HepG2 (cell line): ENCODE measurements around the gene CPT1C. TPM values are rescaled to one million over a fixed set of nuclear protein-coding genes. Genes with fewer than 3 reads are reported as not detected.

Experiments used
- ATAC-seq: fragments of 200-7000 bp; cut with Tn5 transposase; 3 replicates; pipeline ENCODE4 v1.9.1; 2020; ENCODE audit warnings: mild to moderate bottlenecking, moderate library complexity
- BruUV-seq: library from RNA; stranded (reverse); fragments of 400-500 nt; replicated peaks from 2 replicates; lab custom pipeline; 2021; lab: Mats Ljungman, UMichigan
- CTCF ChIA-PET: fragments of 300-600 bp; formaldehyde crosslinking; extraction: SDS; loops from one replicate; lab custom pipeline; 2021; ENCODE audit warnings: low total read pairs, inconsistent platforms, low intra/inter-chr PET ratio; lab: Yijun Ruan, JAX
- POLR2A ChIA-PET: fragments of 350-600 bp; sonication (Branson Sonifier 250); formaldehyde crosslinking; loops from one replicate; lab custom pipeline; 2020; ENCODE audit warnings: antibody characterized with exemption, inconsistent platforms; lab: Yijun Ruan, JAX
- DNase-seq: peaks from one replicate; pipeline ENCODE4 v3.0.0-alpha.2; 2015; ENCODE audit warnings: low spot score
- FAIRE-seq: peaks from 3 replicates; lab custom pipeline; 2011; peaks lifted over from hg19 to GRCh38; lab: Jason Lieb, UNC
- H2AFZ ChIP-seq: one replicate; pipeline ENCODE4 v1.6.1; 2011; ENCODE audit warnings: low read length, inconsistent platforms
- H3K27ac ChIP-seq: fragments of 300-600 bp; 3 replicates; pipeline ENCODE4 v1.8.0; 2011; ENCODE audit warnings: mixed run types, mild to moderate bottlenecking, mixed read lengths, low read length, inconsistent platforms; ENCODE audit not compliant: insufficient read depth; ENCODE audit errors: extremely low read length
- H3K27me3 ChIP-seq, 2 experiments: fragments of 200-600 bp in 1 of 2; 2 replicates in 1 of 2; 3 replicates in 1 of 2; pipeline versions ENCODE4 v1.6.0 to v1.8.0; 2011; ENCODE audit warnings: low read length in 2 of 2, mild to moderate bottlenecking in 2 of 2, moderate library complexity in 2 of 2, inconsistent platforms in 1 of 2; ENCODE audit not compliant: insufficient read depth in 2 of 2, control insufficient read depth in 1 of 2
- H3K36me3 ChIP-seq, 2 experiments: fragments of 200-600 bp in 1 of 2; replicated peaks in 1 of 2; 2 replicates in 1 of 2; 3 replicates in 1 of 2; pipeline versions ENCODE4 v1.5.1 to v1.8.0; 2011; ENCODE audit warnings: low read length in 2 of 2, inconsistent platforms in 1 of 2; ENCODE audit not compliant: insufficient read depth in 2 of 2, control insufficient read depth in 1 of 2
- H3K4me1 ChIP-seq: 2 replicates; pipeline ENCODE4 v1.5.1; 2012; ENCODE audit warnings: low read length, inconsistent platforms; ENCODE audit not compliant: insufficient read depth
- H3K4me2 ChIP-seq: 2 replicates; pipeline ENCODE4 v1.6.0; 2011; ENCODE audit warnings: low read depth, low read length, inconsistent platforms
- H3K4me3 ChIP-seq, 3 experiments: fragments of 200-600 bp in 1 of 3; sonication (generic), shearing (Covaris generic) in 1 of 3; replicated peaks in 1 of 3; 2 replicates each; pipeline ENCODE4 v1.5.1; 2011 to 2016; ENCODE audit warnings: low read length in 3 of 3, inconsistent platforms in 2 of 3, low read depth in 2 of 3, mild to moderate bottlenecking in 2 of 3, control low read depth in 1 of 3, mixed read lengths in 1 of 3; ENCODE audit not compliant: insufficient read depth in 1 of 3
- H3K79me2 ChIP-seq: one replicate; pipeline ENCODE4 v1.6.1; 2011; ENCODE audit warnings: low read length, inconsistent platforms; ENCODE audit not compliant: insufficient read depth
- H3K9ac ChIP-seq: 2 replicates; pipeline ENCODE4 v1.6.0; 2011; ENCODE audit warnings: mild to moderate bottlenecking, low read depth, low read length, inconsistent platforms; ENCODE audit not compliant: insufficient read depth
- H3K9me3 ChIP-seq: 2 replicates; pipeline ENCODE4 v1.5.1; 2012; ENCODE audit warnings: mild to moderate bottlenecking, low read length
- H4K20me1 ChIP-seq: 2 replicates; pipeline ENCODE4 v1.6.0; 2011; ENCODE audit warnings: inconsistent platforms, mild to moderate bottlenecking, low read length, moderate library complexity; ENCODE audit not compliant: insufficient read depth
- KDM1A ChIP-seq: IDR thresholded peaks from 2 replicates; pipeline ENCODE4 v1.6.1; 2016; ENCODE audit warnings: missing compliant biosample characterization
- NR2C2 ChIP-seq: sonication (generic); formaldehyde crosslinking; IDR thresholded peaks from 2 replicates; pipeline ENCODE4 v1.4.0; 2020; ENCODE audit warnings: missing genetic modification reagents, mild to moderate bottlenecking, moderate library complexity, borderline replicate concordance
- NR2F6 ChIP-seq, 2 experiments: IDR thresholded peaks; 2 replicates each; pipeline ENCODE4 v1.6.1; 2016; ENCODE audit warnings: antibody characterized with exemption in 1 of 2, mild to moderate bottlenecking in 1 of 2
- NR3C1 ChIP-seq: sonication (generic); formaldehyde crosslinking; IDR thresholded peaks from 2 replicates; pipeline ENCODE4 v1.4.0; 2020; ENCODE audit warnings: missing genetic modification reagents
- ZBTB3 ChIP-seq: sonication (generic); formaldehyde crosslinking; IDR thresholded peaks from 2 replicates; pipeline ENCODE4 v1.4.0; 2020; ENCODE audit warnings: low read depth, mild to moderate bottlenecking, moderate library complexity, missing genetic modification reagents, borderline replicate concordance
- ZMYM3 ChIP-seq: sonication (generic); formaldehyde crosslinking; IDR thresholded peaks from 2 replicates; pipeline ENCODE4 v1.5.1; 2020; ENCODE audit warnings: mild to moderate bottlenecking, missing genetic modification reagents
- ZNF234 ChIP-seq: sonication (generic); formaldehyde crosslinking; conservative IDR thresholded peaks from 2 replicates; pipeline ENCODE4 v1.5.1; 2020; ENCODE audit warnings: mild to moderate bottlenecking, missing genetic modification reagents
- ZNF383 ChIP-seq: sonication (generic); formaldehyde crosslinking; IDR thresholded peaks from 2 replicates; pipeline ENCODE4 v1.4.0; 2020; ENCODE audit warnings: missing genetic modification reagents, mild to moderate bottlenecking, borderline replicate concordance
- ZNF768 ChIP-seq: sonication (generic); formaldehyde crosslinking; IDR thresholded peaks from 2 replicates; pipeline ENCODE4 v1.4.0; 2020; ENCODE audit warnings: missing genetic modification reagents
- WGBS: methylation state at CpG from one replicate; pipeline ENCODE4 v1.1.6; 2017; ENCODE audit warnings: low lambda C conversion rate; 5-methylcytosine and 5-hydroxymethylcytosine counted together
- in situ Hi-C: cut with HindIII; loops from 2 replicates; pipeline ENCODE4 v1.10.0; 2017; ENCODE audit warnings: low pct_unique_long_range_greater_than_20kb; ENCODE audit not compliant: extremely low pct_ligation_motif_present
- intact Hi-C: fragments of 100-400 bp; cut with micrococcal nuclease; formaldehyde crosslinking; loops from one replicate; pipeline ENCODE4 v1.10.0; 2022; ENCODE audit not compliant: unreplicated experiment
- polyA plus RNA-seq, 8 experiments: library from polyadenylated mRNA; depleted of rRNA in 3 of 8; stranded (reverse) in 7 of 8; unstranded in 1 of 8; fragments of >200 nt; fragmentation: Illumina TruSeq in 4 of 8; extraction: Trizol in 4 of 8; gene quantifications; 2 replicates each; pipeline versions ENCODE4 v1.2.1 to v1.2.3, GENCODE V29; 2011 to 2016; ENCODE audit warnings: low read depth in 4 of 8, missing spikeins in 1 of 8, mixed read lengths in 1 of 8; ENCODE audit not compliant: insufficient read depth in 1 of 8
- total RNA-seq, 5 experiments: library from RNA; depleted of rRNA; stranded (reverse); fragments of >200 nt; fragmentation: Illumina TruSeq; extraction: Trizol; gene quantifications; 2 replicates each; pipeline ENCODE4 v1.2.3, GENCODE V29; 2016; ENCODE audit warnings: low read depth in 1 of 5
- TF ChIP-seq, protein P1 (sequence below): sonication (generic); formaldehyde crosslinking; IDR thresholded peaks from 2 replicates; pipeline ENCODE4 v1.4.0; 2020; ENCODE audit warnings: missing genetic modification reagents
- TF ChIP-seq, protein P2 (sequence below): sonication (generic); formaldehyde crosslinking; IDR thresholded peaks from 2 replicates; pipeline ENCODE4 v1.4.0; 2020; ENCODE audit warnings: missing genetic modification reagents

Gene CPT1C
- total and polyA plus RNA-seq, 2 of the 13 experiments (the other 11 are each of a cell fraction or from before 2014, with no cell fraction given) = 0.18 TPM; not detected in 1

DNA sequence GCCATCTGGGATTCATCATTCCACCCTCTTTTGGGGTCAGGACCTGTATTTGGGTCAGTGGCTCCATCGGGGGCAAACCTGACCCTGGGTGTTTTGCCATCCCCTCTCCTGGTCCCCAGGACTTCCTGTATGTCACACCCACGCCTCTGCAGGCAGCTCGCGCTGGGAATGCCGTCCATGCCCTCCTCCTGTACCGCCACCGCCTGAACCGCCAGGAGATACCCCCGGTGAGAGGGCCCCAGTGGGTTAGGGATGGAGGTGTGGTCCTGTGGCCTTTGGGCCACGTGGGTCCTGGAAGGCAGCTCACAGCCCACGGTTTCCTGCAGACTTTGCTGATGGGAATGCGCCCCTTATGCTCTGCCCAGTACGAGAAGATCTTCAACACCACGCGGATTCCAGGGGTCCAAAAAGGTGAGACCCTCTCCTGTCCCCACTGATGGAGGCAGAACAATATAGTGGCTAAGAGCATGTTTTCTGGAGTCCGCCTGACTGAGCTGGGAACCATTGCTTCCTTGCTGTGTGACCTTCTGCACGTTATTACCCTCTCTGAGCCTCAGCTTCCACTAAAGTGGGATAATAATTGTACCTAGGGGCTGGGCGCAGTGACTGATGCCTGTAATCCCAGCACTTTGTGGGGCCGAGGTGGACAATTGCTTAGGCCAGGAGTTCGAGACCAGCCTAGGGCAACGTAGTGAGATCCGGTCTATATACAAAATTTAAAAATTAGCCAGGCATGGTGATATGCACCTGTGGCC is 14.1 kb downstream of the CPT1C start:
- in situ Hi-C loops = no loop called here

DNA sequence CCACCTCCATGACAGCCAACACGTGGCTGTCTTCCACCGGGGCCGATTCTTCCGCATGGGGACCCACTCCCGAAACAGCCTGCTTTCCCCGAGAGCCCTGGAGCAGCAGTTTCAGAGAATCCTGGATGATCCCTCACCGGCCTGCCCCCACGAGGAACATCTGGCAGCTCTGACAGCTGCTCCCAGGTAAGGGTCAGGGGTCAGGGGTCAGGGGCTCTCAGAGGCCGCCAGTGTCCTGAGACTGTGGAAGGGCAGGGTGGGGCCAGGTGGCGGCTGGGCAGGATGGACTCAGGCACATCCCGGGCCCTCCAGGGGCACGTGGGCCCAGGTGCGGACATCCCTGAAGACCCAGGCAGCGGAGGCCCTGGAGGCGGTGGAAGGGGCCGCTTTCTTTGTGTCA is 15.0 kb downstream of the CPT1C start:
- Histone ChIP-seq H3K36me3 (no peaks in the 10 kb centered on the region), H3K9me3 (no peaks in the 10 kb centered on the region), H3K79me2 (no peaks in the 10 kb centered on the region), H3K4me1 (peaks cover 19% of the 10 kb centered on the region), H3K4me3 (no peak overlapping the region), H3K9ac (no peak overlapping the region), H4K20me1 (no peaks in the 10 kb centered on the region), H3K27me3 (peaks cover 0 to 18% of the 10 kb centered on the region in 2 experiments; a peak in 3 of 5 replicates), H2AFZ (no peak overlapping the region), H3K4me2 (peak overlapping the region; percentile 20; the same call in 1 of the 2 replicates), H3K27ac (no peak overlapping the region)
- no peak for ATAC-seq
- no peak for FAIRE-seq
- no TSS peak for BruUV-seq
- POLR2A ChIA-PET = no interaction called here
- intact Hi-C loops (no loop called here), in situ Hi-C loops (no loop called here)
- CTCF ChIA-PET = no interaction called here
- 53% methylated on average over 7 of the region's 16 CpGs for WGBS
- no peak for DNase-seq
- TF ChIP-seq ZNF234 (CRISPR knock-in tag) (no peak), ZNF383 (no peak), NR2C2 (peak; percentile 74), NR2F6 (IDR thresholded peaks at IDR 0.05) (peak; percentile 44; the same call in 1 of the 2 replicates), NR2F6 (CRISPR knock-in tag; IDR thresholded peaks at IDR 0.05) (no peak), NR3C1 (CRISPR knock-in tag) (no peak)
- TF ChIP-seq, protein P1, sequence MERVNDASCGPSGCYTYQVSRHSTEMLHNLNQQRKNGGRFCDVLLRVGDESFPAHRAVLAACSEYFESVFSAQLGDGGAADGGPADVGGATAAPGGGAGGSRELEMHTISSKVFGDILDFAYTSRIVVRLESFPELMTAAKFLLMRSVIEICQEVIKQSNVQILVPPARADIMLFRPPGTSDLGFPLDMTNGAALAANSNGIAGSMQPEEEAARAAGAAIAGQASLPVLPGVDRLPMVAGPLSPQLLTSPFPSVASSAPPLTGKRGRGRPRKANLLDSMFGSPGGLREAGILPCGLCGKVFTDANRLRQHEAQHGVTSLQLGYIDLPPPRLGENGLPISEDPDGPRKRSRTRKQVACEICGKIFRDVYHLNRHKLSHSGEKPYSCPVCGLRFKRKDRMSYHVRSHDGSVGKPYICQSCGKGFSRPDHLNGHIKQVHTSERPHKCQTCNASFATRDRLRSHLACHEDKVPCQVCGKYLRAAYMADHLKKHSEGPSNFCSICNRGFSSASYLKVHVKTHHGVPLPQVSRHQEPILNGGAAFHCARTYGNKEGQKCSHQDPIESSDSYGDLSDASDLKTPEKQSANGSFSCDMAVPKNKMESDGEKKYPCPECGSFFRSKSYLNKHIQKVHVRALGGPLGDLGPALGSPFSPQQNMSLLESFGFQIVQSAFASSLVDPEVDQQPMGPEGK (CRISPR knock-in tag) = no peak

More for the DNA sequence above, 14.1 kb downstream of the CPT1C start:
- no peaks in the 10 kb centered on the region for H3K9me3 ChIP-seq
- peaks cover 19% of the 10 kb centered on the region for H3K4me1 ChIP-seq
- 0 out of 2 replicates have a peak overlapping the region, but pooled peaks have one; percentile 20 for H3K4me2 ChIP-seq
- H3K9ac ChIP-seq = no peak overlapping the region
- no peak for FAIRE-seq
- intact Hi-C loops = no loop called here
- H2AFZ ChIP-seq = no peak overlapping the region
- 0 out of 2 replicates have a peak, but pooled peaks have one; percentile 41 for TF ChIP-seq KDM1A (CRISPR knock-in tag)
- peak; percentile 81 for TF ChIP-seq ZMYM3 (CRISPR knock-in tag)
- peak; percentile 97 for TF ChIP-seq ZNF768 (CRISPR knock-in tag)
- TF ChIP-seq, protein P2, sequence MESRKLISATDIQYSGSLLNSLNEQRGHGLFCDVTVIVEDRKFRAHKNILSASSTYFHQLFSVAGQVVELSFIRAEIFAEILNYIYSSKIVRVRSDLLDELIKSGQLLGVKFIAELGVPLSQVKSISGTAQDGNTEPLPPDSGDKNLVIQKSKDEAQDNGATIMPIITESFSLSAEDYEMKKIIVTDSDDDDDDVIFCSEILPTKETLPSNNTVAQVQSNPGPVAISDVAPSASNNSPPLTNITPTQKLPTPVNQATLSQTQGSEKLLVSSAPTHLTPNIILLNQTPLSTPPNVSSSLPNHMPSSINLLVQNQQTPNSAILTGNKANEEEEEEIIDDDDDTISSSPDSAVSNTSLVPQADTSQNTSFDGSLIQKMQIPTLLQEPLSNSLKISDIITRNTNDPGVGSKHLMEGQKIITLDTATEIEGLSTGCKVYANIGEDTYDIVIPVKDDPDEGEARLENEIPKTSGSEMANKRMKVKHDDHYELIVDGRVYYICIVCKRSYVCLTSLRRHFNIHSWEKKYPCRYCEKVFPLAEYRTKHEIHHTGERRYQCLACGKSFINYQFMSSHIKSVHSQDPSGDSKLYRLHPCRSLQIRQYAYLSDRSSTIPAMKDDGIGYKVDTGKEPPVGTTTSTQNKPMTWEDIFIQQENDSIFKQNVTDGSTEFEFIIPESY = peak; percentile 52; the same call in 1 of the 2 replicates
- TF ChIP-seq ZBTB3 (CRISPR knock-in tag) = no peak
- TF ChIP-seq, all 625 proteins: peak for 4
- WGBS = 66% methylated on average over 8 of the region's 22 CpGs
- H3K27ac ChIP-seq = no peak overlapping the region
- no peaks in the 10 kb centered on the region for H3K79me2 ChIP-seq
- no peak for DNase-seq
- POLR2A ChIA-PET = no interaction called here
- no TSS peak for BruUV-seq
- H3K27me3 ChIP-seq = peaks cover 0 to 24% of the 10 kb centered on the region in 2 experiments; a peak in 3 of 5 replicates
- no peaks in the 10 kb centered on the region for H3K36me3 ChIP-seq
- H4K20me1 ChIP-seq = no peaks in the 10 kb centered on the region
- H3K4me3 ChIP-seq = no peak overlapping the region
- ATAC-seq = no peak
- CTCF ChIA-PET = no interaction called here
